ENCODE measurements around the gene PHTF2.

DNA sequence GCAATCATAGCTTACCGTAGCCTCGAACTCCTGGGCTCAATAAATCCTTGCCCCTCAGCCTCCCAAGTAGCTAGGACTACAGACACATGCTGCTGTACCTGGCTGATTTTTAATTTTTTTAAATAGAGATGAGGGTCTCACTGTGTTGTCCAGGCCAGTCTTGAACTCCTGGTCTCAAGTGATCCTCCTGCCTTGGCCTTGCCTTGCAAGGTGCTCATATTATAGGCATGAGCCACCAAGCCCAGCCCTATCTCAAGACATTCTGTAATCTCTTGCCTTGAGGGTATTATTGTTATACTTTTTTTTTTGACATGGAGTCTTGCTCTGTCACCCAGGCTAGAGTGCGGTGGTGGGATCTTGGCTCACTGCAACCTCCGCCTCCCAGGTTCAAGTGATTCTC is 86.6 kb downstream of the PHTF2 start:
- TF ChIP-seq, protein P1, sequence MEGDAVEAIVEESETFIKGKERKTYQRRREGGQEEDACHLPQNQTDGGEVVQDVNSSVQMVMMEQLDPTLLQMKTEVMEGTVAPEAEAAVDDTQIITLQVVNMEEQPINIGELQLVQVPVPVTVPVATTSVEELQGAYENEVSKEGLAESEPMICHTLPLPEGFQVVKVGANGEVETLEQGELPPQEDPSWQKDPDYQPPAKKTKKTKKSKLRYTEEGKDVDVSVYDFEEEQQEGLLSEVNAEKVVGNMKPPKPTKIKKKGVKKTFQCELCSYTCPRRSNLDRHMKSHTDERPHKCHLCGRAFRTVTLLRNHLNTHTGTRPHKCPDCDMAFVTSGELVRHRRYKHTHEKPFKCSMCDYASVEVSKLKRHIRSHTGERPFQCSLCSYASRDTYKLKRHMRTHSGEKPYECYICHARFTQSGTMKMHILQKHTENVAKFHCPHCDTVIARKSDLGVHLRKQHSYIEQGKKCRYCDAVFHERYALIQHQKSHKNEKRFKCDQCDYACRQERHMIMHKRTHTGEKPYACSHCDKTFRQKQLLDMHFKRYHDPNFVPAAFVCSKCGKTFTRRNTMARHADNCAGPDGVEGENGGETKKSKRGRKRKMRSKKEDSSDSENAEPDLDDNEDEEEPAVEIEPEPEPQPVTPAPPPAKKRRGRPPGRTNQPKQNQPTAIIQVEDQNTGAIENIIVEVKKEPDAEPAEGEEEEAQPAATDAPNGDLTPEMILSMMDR (IDR thresholded peaks at IDR 0.05): no peak
- TF ChIP-seq POLR2A (IDR thresholded peaks at IDR 0.05) (no peak), EP300 (IDR thresholded peaks at IDR 0.05) (no peak)

Data from ovary (tissue), 3 donors.